HG02623 (cell line): ENCODE measurements around the gene BICDL2.
"Not testable (repeated sequence)": the region's sequence is repeated elsewhere in the genome, so short reads cannot be mapped to it uniquely, and the experiment has no call there.

ENCODE experiments used
- ATAC-seq: cut with Tn5 transposase; IDR thresholded peaks from one replicate; pipeline ENCODE4 v1.9.1; 2021; ENCODE audit warnings: moderate library complexity; ENCODE audit not compliant: unreplicated experiment

The BICDL2 gene

DNA sequence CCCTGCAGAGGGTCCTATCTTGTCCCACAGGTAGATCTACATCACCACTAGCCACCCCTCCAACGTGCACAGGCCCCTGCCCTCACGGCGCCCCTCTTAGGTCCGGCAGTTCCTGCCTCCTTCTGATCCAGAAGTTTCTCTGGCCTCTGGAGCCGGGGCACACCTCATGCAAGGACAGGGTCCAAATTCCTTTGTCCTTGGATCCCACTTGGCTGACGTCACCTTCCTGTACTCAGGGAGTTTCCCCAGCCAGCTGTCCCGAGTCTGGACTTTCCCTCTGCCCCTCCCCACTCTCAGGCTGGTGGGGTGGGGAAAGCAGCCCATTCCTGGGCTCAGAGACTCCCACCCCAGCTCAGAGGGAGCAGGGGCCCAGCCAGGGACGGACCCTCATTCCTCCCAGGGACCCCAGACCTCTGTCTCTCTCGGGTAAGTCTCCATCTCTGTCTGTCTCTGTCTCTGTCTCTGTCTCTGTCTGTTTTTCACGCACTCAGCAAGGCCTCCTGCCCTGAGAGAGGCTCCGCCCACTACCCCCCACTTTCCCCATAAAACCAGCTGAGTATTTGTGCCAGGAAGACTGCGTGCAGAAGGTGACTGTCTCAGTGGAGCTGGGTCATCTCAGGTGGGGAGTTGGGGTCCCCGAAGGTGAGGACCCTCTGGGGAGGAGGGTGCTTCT is 28.5 kb upstream of the BICDL2 start, which contains the start of gene IL32:
IL32 (plus strand) TSS at position 572 of the 673 bp plus-strand sequence. CDS start 172 bp downstream, outside the sequence.
- ATAC-seq, result no peak

DNA sequence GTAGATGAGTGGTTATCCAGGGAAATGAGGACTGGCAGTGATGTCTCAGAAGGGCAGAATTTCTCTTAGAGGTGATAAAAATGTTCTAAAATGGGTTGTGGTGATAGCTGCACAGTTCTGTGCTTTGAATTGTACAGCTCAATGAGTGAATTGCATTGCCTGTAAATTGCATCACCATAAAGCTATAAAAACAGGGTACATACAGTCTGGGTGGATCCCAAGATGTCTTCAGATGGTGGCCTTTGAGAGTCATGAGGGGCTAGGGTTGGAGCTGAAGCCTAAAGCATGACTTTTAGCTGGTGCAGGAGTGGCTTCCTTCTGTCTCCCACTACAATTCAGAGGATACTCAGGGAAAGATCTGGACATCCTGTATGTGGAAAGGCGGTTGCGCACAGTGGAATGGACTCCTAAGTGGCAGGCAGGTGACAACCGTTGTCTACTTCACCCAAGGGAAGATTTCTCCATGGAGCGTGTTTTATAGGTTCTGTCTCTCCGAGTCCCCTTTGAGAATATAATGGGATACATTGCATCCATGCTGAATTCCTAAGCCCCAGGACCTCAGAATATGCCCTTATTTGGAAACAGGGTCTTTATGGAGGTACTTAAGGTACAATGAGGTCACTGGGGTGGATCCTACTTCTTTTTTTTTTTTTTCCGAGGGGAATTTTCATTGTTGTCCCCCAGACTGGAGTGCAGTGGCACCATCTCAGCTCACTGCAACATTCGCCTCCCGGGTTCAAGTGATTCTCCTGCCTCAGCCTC is 27.1 kb upstream of the BICDL2 start:
- no peak for ATAC-seq

DNA sequence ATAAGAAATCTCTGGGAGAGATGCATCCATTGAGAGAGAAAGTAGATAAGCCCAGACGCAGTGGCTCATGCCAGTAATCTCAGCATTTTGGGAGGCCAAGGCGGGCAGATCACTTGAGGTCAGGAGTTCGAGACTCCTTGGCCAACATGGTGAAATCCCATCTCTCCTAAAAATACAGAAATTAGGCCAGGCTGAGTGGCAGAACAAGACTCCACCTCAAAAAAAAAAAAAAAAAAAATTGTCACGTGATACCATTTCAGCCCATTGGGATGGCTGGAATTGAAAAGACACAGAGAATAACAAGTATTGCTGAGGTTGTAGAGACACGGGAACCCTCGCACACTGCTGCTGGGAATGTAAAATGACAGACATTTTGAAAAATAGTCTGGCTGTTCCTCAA is 25.8 kb upstream of the BICDL2 start:
- ATAC-seq, result no peak

DNA sequence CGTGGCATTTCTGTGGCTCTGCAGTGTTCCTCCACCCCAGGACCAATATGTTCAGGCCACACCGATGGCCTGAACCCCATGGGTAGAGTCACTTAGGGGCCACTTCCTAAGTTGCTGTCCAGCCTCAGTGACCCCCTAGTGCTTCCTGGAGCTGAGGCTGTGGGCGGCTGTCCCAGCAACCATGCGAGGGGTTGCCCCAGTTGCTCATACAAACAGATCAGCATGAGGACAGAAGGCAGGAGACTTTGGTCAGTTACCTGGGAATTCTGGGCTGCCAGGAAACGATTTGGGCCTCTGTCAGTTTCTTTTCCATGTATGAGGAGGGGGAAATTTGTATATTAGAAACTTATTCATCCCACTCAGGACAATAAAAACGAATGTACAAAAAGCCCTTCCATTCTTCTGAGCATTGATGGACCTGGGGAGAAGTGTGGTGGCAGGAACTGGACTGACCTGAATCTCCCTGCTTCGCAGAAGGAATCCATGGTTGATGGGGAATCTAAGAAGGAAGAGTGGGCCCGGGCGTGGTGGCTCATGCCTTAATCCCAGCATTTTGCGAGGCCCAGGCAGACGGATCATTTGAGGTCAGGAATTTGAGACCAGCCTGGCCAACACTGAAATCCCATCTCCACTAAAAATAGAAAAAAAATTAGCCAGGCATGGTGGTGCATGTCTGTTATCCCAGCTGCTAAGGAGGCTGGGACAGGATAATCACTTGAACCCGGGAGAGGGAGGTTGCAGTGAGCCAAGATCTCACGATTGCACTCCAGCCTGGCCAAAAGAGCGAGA is 23.8 kb upstream of the BICDL2 start:
- ATAC-seq, result no peak

DNA sequence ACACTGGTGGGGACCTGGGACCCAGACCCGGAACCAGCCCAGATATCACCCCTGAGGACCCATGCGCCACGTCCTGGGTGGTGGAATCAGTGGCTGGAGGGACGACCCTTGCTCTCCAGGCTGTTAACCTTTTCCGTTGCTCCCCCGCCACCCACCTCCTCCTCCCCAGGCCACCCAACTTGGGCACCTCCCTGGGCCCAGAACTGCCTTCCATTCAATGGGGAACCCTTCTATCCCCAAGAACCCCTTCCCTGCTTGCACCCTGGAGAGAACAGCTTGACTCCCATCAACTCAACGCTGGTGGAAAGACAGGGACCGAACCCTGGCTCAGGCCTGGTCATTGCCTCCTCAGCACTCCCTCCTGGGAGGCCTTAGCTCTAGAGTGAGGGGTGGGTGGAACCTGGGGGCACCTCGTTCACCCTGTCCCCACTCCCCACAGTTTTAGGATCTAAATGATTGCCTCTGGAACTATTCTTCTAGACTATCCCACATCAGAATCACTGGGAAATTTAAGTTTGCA is 23.0 kb upstream of the BICDL2 start:
- ATAC-seq, result no peak

DNA sequence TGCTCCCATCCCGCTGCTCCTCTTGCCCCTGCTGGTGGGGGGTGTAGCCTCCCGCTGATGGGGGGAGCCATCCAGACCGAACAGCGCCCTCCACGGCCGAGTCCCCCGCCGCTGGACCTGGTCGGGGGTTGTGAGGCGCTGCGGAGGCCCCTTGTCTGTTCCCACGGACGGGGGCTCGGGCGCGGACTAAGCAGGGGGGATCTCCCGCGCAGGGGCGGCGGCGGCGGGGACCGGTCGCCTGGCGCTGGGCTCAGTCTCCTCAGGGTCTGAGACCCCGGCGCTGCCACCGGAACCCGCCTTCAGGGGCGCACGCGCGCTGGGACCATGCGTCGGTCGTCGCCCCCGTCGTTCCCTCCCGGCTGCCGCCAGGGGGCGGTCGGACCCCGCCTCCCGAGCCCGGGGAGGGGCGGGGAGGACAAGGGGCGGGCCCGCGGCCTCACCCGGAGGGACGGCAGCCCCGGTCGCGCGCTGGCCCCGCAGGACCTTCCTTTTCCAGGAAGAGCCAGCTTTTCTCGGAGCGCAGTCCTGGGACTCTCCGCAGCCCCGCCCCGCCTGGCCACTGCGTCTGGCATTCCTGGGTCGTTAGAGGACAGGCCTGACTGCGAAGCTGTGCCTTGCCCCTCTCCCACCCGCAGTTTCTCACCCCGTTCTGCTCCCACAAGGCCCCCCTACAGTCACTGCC is 22.4 kb upstream of the BICDL2 start:
- peak; percentile 80 for ATAC-seq

DNA sequence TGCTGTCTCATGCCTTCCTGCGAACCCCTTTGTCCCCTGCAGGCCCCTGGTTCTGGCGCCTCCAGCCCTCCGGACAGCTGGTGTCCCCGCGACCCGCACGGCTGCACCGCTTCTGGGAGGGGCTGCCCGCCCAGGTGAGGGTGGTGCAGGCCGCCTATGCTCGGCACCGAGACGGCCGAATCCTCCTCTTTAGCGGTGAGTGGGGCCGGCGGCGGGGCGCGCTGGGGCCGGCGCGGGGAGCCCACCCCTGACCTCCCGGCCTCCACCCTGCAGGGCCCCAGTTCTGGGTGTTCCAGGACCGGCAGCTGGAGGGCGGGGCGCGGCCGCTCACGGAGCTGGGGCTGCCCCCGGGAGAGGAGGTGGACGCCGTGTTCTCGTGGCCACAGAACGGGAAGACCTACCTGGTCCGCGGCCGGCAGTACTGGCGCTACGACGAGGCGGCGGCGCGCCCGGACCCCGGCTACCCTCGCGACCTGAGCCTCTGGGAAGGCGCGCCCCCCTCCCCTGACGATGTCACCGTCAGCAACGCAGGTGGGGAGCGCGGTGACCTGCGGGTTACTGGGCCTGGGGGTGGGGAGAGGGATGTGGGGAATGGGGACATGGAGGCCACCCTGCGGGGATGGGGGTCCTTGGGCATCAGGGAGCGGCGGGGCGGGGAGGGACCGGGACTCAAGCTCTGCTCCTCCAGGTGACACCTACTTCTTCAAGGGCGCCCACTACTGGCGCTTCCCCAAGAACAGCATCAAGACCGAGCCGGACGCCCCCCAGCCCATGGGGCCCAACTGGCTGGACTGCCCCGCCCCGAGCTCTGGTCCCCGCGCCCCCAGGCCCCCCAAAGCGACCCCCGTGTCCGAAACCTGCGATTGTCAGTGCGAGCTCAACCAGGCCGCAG is 21.6 kb upstream of the BICDL2 start:
- ATAC-seq, result no peak

DNA sequence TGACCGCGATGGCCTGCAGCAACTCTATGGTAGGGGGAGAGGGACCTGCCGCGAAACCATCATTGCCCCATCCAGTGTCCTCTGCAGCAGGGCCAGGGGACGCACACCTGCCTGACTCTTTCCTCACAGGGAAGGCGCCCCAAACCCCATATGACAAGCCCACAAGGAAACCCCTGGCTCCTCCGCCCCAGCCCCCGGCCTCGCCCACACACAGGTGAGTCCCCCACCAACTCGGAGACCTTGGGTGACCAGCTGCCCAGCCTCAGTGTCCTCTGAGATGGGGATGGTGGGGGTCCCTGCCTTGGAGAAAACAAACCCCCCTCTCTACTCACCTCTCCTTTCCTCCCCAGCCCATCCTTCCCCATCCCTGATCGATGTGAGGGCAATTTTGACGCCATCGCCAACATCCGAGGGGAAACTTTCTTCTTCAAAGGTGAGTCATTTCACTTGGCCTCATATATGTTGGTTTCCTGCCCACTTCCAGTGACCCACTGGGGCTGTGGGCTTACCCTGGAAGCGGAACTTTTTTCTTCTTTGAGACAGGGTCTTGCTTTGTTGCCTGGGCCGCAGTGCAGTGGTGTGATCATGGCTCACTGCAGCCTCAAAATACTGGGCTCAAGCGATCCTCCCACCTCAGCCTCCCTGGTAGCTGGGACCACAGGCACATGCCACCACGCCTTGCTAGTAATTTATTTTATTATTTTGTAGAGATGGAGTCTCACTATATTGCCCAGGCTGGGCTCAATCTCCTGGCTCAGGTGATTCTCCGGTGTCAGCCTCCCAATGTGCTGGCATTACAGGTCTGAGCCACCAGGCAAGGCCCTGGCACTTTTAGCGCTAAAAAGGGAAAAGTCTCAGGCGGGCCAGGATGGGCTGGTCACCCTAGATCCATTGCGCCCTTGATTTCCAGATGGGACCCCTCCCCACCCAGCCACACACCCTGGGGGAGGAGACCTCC is 20.7 kb upstream of the BICDL2 start:
- ATAC-seq, result no peak

DNA sequence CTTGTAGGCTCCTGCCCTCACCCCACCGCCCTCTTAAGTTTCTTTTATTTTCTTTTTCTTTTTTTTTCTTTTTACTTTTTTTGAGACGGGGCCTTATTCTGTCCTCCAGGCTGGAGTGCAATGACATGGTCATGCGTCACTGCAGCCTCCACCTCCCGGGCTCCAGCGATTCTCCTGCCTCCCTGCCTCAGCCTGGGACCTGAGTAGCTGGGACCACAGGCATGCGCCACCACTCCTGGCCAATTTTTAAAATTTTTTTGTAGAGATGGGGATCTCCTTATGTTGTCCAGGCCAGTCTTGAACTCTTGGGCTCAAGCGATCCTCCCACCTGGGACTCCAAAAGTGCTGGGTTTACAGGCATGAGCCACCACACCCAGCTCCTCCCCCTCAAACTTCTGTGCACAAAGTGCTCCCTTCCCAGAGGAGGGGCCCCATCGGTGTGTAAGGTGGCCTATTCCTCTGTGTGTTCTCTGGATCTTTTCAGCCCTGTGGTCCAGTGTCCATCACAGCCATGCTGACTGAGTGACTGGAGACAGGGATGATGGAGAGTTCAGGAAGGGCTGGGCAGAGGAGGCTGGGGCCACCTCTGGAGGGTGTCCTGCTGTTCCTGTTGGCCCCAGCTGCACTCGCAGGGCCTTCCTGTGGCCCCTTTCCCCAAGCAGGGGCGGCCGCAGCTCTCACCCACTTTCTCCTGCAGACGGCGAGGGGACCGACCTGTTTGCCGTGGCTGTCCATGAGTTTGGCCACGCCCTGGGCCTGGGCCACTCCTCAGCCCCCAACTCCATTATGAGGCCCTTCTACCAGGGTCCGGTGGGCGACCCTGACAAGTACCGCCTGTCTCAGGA is 19.8 kb upstream of the BICDL2 start:
- no peak for ATAC-seq

DNA sequence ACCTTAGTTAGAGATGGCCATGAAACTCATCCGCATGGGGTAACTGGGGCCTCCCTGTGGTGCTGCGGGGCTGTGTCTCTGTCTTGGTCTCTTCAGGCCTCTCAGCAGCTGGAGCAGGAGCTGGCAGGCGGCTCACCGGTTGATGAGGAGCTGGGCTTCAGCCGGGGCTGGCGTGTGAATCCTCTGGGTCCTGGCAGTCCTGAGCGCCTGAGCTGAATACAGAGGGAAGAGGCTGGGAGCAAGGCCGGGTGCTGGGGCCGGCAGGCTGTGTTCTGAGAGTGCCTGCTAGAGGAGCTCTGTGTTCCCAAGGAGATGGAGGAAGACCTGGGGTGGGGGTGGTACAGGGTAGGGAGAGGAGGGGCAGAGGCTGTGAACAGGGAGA is 19.0 kb upstream of the BICDL2 start:
- not testable (repeated sequence) for ATAC-seq

DNA sequence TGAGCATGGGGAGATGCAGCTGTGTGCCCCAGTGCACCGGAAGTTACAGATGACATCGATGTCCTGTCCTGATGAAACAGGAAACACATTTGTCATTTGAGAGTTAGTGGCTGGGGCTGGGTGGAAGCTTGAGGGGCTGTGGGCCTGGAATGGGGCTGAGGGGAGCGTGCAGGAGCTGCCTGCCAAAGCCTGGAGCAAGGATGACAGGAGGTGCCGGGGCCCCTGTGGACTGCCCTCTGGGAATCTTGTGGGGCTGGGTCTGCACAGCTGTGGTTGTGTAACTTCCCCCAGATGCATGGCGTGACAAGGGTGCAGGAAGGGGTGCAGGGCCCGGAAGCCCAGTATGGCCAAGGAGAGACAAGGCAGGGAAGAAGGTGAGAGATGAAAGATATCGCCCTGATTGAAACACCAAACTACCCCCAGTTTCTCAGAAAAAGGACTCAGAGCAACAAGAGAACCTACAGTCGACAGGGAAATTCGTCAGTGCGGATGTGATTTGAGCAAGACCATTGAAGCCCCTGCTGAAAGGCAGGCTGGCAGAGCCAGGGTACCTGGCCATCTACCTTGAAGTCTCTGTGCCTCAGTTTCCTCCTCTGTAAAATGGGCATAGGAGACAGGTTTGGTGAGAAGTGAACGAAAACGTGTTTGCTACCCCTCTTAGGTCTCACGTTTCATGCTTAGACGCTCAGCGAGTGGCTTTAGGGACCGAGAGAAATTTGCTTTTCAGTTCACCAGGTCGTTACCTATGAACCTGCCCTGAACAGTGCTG is 18.4 kb upstream of the BICDL2 start:
- ATAC-seq, result no peak

DNA sequence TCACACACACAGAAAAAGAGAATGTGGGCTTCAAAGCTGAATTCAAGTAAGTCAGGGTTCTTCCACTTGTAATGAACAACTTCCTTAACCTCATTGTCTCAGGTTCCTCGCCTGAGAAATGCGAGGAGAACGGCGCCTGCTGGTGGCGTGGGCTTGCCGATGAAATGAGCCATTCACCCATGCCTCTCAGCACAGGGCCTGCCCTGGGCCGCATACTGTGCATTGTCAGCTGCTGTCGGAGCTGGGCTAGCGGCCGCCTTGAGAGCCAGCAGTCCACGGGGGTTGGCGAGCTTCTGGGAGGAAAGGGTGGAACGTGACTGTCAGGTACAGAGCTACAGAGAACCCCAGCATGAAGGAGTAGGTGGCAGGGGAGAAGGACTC is 16.6 kb upstream of the BICDL2 start:
- ATAC-seq, result not testable (repeated sequence)

DNA sequence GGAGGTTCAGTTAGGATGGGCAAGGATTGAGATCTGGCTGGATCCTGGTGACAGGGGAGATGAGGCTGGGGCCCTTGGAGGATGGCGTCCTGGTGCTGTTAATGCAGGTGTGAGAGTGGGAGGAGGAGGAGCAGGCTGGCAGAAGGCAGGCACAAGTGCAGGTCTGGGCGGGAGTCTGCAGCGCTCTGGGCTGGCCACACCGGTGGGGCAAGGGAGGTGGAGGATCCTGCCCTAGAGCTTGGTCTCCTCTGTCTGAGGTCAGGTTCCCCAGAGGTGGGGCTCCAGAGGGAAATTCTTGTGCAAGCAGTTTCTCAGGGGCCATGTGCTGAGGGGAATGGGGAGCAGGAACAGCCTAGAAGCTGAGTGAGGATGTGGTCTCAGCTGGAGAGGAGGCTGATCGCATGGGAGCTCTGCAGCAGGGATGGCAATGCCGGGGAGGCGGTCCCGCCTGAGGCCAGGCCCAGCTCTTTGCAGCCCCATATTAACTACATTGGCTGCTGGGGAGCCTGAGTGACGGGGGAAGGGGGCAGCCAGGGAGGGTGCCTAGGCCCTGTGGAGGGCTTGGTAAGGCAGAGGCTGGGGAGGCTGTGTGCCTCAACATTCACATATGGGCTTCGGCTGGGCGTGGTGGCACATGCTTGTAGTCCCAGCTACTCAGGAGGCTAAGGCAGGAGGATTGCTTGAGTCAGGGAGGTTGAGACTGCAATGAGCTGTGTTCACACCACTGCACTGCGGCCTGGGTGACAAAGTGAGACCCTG is 16.0 kb upstream of the BICDL2 start:
- not testable (repeated sequence) for ATAC-seq

DNA sequence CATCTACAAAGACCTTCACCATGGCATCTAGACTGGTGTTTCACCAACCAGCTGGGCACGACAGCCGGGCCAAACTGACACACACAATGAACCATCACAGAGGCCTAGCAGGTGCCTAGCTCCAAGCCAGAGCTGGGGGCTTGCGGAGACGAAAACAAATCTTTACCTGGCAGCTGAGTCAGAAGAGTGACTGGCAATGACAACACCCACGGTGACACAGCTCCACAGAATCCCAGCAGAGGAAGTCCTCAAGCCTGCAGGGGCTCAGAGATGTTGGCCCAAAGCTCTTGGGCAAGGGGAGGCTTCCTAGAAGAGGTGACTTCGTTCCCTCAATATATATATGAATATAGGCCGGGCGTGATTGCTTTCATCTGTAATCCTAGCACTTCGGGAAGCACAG is 14.8 kb upstream of the BICDL2 start:
- no peak for ATAC-seq

DNA sequence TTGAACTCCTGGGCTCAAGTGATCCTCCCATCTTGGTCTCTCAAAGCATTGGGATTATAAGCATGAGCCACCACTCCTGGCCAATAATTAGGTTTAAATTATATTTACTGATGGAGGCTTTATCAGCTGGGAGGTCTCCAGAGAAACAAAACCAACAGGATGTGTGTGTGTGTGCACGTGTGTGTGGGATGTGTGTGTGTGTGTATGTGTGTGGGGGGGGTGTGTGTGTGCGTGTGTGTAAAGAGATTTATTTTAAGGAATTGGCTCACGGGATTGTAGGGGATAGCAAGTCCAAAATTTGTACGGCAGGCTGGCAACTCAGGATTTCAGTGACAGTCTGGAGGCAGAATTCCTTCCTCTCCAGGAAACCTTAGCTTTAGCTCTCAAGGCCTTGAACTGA is 14.3 kb upstream of the BICDL2 start:
- ATAC-seq, result no peak

DNA sequence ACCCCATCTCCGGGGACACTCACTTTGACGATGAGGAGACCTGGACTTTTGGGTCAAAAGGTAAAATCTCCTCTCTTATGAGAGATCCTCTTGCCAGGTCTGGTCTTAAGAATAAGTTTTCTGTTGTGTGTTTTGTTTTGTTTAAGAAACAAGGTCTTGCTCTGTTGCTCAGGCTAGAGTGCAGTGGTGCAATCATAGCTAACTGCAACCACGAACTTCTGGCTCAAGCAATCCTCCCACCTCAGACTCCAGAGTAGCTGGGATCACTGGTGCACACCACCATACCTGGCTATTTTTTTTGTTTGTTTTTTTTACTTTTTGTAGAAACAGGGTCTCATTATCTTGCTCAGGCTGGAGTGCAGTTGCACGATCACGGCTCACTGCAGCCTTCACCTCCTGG is 13.7 kb upstream of the BICDL2 start:
- no peak for ATAC-seq
